OCI-LY1 (cell line): ENCODE data around the gene NARF.

ENCODE experiments used
- CTCF ChIP-seq: fragments of 200-600 bp; sonication (generic), shearing (Covaris generic); IDR thresholded peaks from 2 replicates; pipeline ENCODE4 v1.5.1; 2017; ENCODE audit warnings: mild to moderate bottlenecking, antibody characterized with exemption, low read length, moderate library complexity, mixed read lengths
- EZH2 ChIP-seq: fragments of 200-600 bp; sonication (generic), shearing (Covaris generic); IDR thresholded peaks from 2 replicates; pipeline ENCODE4 v1.8.0; 2017; ENCODE audit warnings: borderline replicate concordance, mixed run types, mild to moderate bottlenecking, antibody characterized with exemption, low read length, moderate library complexity, mixed read lengths

- no peak for TF ChIP-seq CTCF
- TF ChIP-seq EZH2 = no peak
Observed at GRCh38 chr17:82437325-82437668, 21.2 kb upstream of the NARF start.
